Measurements from ENCODE around the gene MICU1. TPM values are rescaled to one million over a fixed set of nuclear protein-coding genes. Genes with fewer than 3 reads are reported as not detected.

MICU1 gene
- total RNA-seq, 1 donor from 2014 or later = 28.7 TPM

DNA sequence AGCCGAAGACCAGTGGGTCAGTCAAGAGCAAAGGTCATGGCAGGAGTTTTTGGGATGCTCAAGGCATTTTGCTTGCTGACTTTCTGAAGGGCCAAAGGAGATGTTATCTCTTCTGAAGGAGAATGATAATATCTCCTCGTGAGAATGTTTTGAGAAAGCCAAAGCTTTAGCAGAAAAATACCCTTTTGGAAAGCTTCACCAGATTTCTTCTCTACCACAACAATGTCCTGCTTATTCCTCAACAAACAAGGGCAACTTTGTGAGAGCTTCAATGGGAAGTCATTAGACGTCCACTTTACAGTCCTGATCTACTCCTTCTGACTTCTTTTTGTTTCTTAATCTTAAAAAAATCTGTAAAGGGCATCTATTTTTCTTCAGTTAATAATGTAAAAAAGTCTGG lies 138.4 kb downstream of the MICU1 start:
- Histone ChIP-seq H3K4me1 (ENCODE audit: insufficient read depth, low read length) (no peaks in the 10 kb centered on the region), H3K27ac (ENCODE audit: low read depth, low read length) (no peak overlapping the region), H3K9ac (ENCODE audit: low read length) (no peak overlapping the region), H3K79me2 (ENCODE audit: insufficient read depth, low read length) (no peaks in the 10 kb centered on the region), H3K27me3 (ENCODE audit: insufficient read depth, low read length) (no peaks in the 10 kb centered on the region), H4K20me1 (ENCODE audit: insufficient read depth, low read length) (no peaks in the 10 kb centered on the region), H3K4me2 (ENCODE audit: low read length) (no peak overlapping the region), H2AFZ (ENCODE audit: low read depth, low read length) (no peak overlapping the region), H3K9me3 (ENCODE audit: insufficient read depth, low read depth, low read length) (no peaks in the 10 kb centered on the region), H3K4me3 (ENCODE audit: insufficient read depth, low read depth, low read length) (no peak overlapping the region), H3K36me3 (ENCODE audit: insufficient read depth, low read length) (no peaks in the 10 kb centered on the region)
- Mint-ChIP-seq H3K27me3 (ENCODE audit: low read depth, unreplicated experiment) (no peaks in the 10 kb centered on the region), H3K36me3 (ENCODE audit: low read depth, unreplicated experiment) (peaks cover 2% of the 10 kb centered on the region), H3K9me3 (ENCODE audit: unreplicated experiment) (no peaks in the 10 kb centered on the region), H3K4me1 (ENCODE audit: low read depth, unreplicated experiment) (no peaks in the 10 kb centered on the region), H3K4me3 (ENCODE audit: unreplicated experiment) (no peak overlapping the region), H3K27ac (ENCODE audit: unreplicated experiment) (no peak overlapping the region)
- no peak for FAIRE-seq
- TF ChIP-seq, protein P1, sequence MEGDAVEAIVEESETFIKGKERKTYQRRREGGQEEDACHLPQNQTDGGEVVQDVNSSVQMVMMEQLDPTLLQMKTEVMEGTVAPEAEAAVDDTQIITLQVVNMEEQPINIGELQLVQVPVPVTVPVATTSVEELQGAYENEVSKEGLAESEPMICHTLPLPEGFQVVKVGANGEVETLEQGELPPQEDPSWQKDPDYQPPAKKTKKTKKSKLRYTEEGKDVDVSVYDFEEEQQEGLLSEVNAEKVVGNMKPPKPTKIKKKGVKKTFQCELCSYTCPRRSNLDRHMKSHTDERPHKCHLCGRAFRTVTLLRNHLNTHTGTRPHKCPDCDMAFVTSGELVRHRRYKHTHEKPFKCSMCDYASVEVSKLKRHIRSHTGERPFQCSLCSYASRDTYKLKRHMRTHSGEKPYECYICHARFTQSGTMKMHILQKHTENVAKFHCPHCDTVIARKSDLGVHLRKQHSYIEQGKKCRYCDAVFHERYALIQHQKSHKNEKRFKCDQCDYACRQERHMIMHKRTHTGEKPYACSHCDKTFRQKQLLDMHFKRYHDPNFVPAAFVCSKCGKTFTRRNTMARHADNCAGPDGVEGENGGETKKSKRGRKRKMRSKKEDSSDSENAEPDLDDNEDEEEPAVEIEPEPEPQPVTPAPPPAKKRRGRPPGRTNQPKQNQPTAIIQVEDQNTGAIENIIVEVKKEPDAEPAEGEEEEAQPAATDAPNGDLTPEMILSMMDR (IDR thresholded peaks at IDR 0.05; ENCODE audit: insufficient read depth, low read depth, low read length) = no peak
- no peak for TF ChIP-seq EZH2 (IDR thresholded peaks at IDR 0.05; ENCODE audit: insufficient read depth, low read length)
- DNase-seq (ENCODE audit: low read depth) = no peak

DNA sequence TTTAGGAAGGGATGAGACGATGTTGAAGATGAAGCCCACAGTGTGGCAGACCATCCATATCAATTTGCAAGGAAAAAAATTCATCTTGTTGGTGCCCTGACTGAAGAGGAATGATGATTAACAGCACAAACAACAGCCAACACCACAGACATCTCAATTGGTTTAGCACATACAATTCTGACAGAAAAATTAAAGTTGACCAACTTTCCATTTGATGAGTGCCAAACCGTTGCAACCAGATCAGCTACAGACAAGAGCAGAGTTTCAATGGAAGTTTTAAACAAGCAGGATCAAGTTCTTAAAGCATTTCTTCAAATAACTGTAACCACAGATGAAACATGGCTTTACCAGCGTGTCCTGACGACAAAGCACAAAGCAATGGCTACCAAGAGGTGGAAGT lies 138.8 kb downstream of the MICU1 start:
- Histone ChIP-seq H3K4me1 (ENCODE audit: insufficient read depth, low read length) (no peaks in the 10 kb centered on the region), H3K79me2 (ENCODE audit: insufficient read depth, low read length) (no peaks in the 10 kb centered on the region), H3K36me3 (ENCODE audit: insufficient read depth, low read length) (no peaks in the 10 kb centered on the region), H3K27ac (ENCODE audit: low read depth, low read length) (no peak overlapping the region), H4K20me1 (ENCODE audit: insufficient read depth, low read length) (no peaks in the 10 kb centered on the region), H3K4me2 (ENCODE audit: low read length) (no peak overlapping the region), H2AFZ (ENCODE audit: low read depth, low read length) (no peak overlapping the region), H3K4me3 (ENCODE audit: insufficient read depth, low read depth, low read length) (no peak overlapping the region), H3K27me3 (ENCODE audit: insufficient read depth, low read length) (no peaks in the 10 kb centered on the region), H3K9ac (ENCODE audit: low read length) (no peak overlapping the region), H3K9me3 (ENCODE audit: insufficient read depth, low read depth, low read length) (no peaks in the 10 kb centered on the region)
- H3K4me3 Mint-ChIP-seq (ENCODE audit: unreplicated experiment) = no peak overlapping the region
- peak; percentile 73 for FAIRE-seq
- peaks cover 2% of the 10 kb centered on the region for H3K36me3 Mint-ChIP-seq (ENCODE audit: low read depth, unreplicated experiment)
- H3K4me1 Mint-ChIP-seq (ENCODE audit: low read depth, unreplicated experiment) = no peaks in the 10 kb centered on the region
- H3K27ac Mint-ChIP-seq (ENCODE audit: unreplicated experiment) = no peak overlapping the region
- no peaks in the 10 kb centered on the region for H3K27me3 Mint-ChIP-seq (ENCODE audit: low read depth, unreplicated experiment)
- no peaks in the 10 kb centered on the region for H3K9me3 Mint-ChIP-seq (ENCODE audit: unreplicated experiment)
- no peak for TF ChIP-seq EZH2 (IDR thresholded peaks at IDR 0.05; ENCODE audit: insufficient read depth, low read length)
- TF ChIP-seq, protein P1 (IDR thresholded peaks at IDR 0.05; ENCODE audit: insufficient read depth, low read depth, low read length) = no peak
- DNase-seq (ENCODE audit: low read depth) = no peak

GRCh38 chr10:72485701-72486100 lies 140.2 kb downstream of the MICU1 start:
- Histone ChIP-seq H3K4me2 (ENCODE audit: low read length) (no peak overlapping the region), H3K4me3 (ENCODE audit: insufficient read depth, low read depth, low read length) (no peak overlapping the region), H3K36me3 (ENCODE audit: insufficient read depth, low read length) (no peaks in the 10 kb centered on the region), H4K20me1 (ENCODE audit: insufficient read depth, low read length) (no peaks in the 10 kb centered on the region), H3K4me1 (ENCODE audit: insufficient read depth, low read length) (no peaks in the 10 kb centered on the region), H3K27me3 (ENCODE audit: insufficient read depth, low read length) (no peaks in the 10 kb centered on the region), H3K79me2 (ENCODE audit: insufficient read depth, low read length) (no peaks in the 10 kb centered on the region), H3K27ac (ENCODE audit: low read depth, low read length) (no peak overlapping the region), H3K9ac (ENCODE audit: low read length) (no peak overlapping the region), H3K9me3 (ENCODE audit: insufficient read depth, low read depth, low read length) (no peaks in the 10 kb centered on the region), H2AFZ (ENCODE audit: low read depth, low read length) (no peak overlapping the region)
- no peak for FAIRE-seq
- H3K4me3 Mint-ChIP-seq (ENCODE audit: unreplicated experiment) = no peak overlapping the region
- no peak for TF ChIP-seq EZH2 (IDR thresholded peaks at IDR 0.05; ENCODE audit: insufficient read depth, low read length)
- TF ChIP-seq, protein P1 (IDR thresholded peaks at IDR 0.05; ENCODE audit: insufficient read depth, low read depth, low read length) = no peak
- H3K27ac Mint-ChIP-seq (ENCODE audit: unreplicated experiment) = no peak overlapping the region
- H3K4me1 Mint-ChIP-seq (ENCODE audit: low read depth, unreplicated experiment) = no peaks in the 10 kb centered on the region
- H3K36me3 Mint-ChIP-seq (ENCODE audit: low read depth, unreplicated experiment) = peaks cover 2% of the 10 kb centered on the region
- H3K27me3 Mint-ChIP-seq (ENCODE audit: low read depth, unreplicated experiment) = no peaks in the 10 kb centered on the region
- DNase-seq (ENCODE audit: low read depth) = no peak
- no peaks in the 10 kb centered on the region for H3K9me3 Mint-ChIP-seq (ENCODE audit: unreplicated experiment)

All from astrocyte (in vitro differentiated cells and primary cell).